Mucosa of rectum (tissue), 2 donors: ENCODE results near the gene DNAJB9.

ENCODE experiments used
- H3K27ac ChIP-seq, 2 donors: one replicate each; pipeline ENCODE4 v1.7.0; 2013; ENCODE audit warnings: inconsistent platforms in 2 of 2, low read depth in 2 of 2, low read length in 2 of 2
- H3K27me3 ChIP-seq, 2 donors: one replicate each; pipeline ENCODE4 v1.7.0; 2013; ENCODE audit warnings: low read length in 2 of 2; ENCODE audit not compliant: control insufficient read depth in 2 of 2, insufficient read depth in 2 of 2
- H3K36me3 ChIP-seq, 2 donors: one replicate each; pipeline ENCODE4 v1.7.0; 2013; ENCODE audit warnings: low read length in 2 of 2; ENCODE audit not compliant: control insufficient read depth in 2 of 2, insufficient read depth in 2 of 2
- H3K4me1 ChIP-seq, 2 donors: one replicate each; pipeline ENCODE4 v1.7.0; 2013; ENCODE audit warnings: low read length in 2 of 2, mild to moderate bottlenecking in 1 of 2; ENCODE audit not compliant: control insufficient read depth in 2 of 2, insufficient read depth in 2 of 2
- H3K4me3 ChIP-seq, 2 donors: one replicate each; pipeline ENCODE4 v1.7.0; 2013; ENCODE audit warnings: low read length in 2 of 2
- H3K9ac ChIP-seq, 2 donors: one replicate each; pipeline ENCODE4 v1.7.0; 2013; ENCODE audit warnings: low read length in 2 of 2, low read depth in 1 of 2, mild to moderate bottlenecking in 1 of 2
- H3K9me3 ChIP-seq, 2 donors: one replicate each; pipeline ENCODE4 v1.7.0; 2013; ENCODE audit warnings: low read length in 2 of 2; ENCODE audit not compliant: control insufficient read depth in 2 of 2
- donor health status: healthy.
- donor health status: Normal muscosa, but diverticular disease.

DNAJB9 gene

DNA sequence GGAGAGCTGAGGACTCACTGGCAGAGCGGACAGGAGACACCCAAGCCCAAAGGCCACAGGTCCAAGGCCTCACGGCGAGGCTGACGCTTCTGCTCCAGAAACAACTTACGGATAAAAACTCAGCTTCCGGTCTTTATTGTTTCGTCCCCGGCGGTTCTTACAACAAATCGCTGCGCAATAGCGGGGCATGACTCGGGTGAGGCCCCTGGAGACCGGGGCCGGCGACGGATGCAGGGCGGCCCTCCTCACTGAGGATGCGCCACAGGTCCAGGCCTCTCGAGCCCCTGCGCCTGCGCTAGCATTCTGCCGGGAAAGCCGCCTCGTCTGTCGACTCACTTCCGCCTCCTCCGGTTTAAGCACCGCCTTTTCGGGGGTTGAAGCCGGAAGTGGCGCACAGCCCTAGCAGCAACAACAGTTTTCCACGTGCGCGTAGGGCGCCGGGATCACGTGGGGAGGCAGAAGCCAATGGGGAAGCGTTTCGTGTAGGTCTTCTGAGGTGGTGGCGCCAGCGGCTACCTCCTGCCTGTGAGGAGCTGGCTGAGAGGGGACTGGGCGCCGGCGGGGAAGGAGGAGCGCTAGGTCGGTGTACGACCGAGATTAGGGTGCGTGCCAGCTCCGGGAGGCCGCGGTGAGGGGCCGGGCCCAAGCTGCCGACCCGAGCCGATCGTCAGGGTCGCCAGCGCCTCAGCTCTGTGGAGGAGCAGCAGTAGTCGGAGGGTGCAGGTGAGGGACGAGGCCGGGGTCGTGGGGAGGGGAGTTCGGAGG, at the start of gene DNAJB9, which contains the start of gene THAP5:
Gene DNAJB9 (plus strand): TSS at position 494 of the 765 bp plus-strand sequence. CDS start 1,853 bp downstream, outside the sequence.
Gene THAP5 (minus strand): TSS at position 326 of the 765 bp plus-strand sequence. CDS start 137 bp downstream, at position 189.
- H3K4me3 ChIP-seq: peak within 1 kb of the TSS; percentile 93 to 98
- H3K9ac ChIP-seq: peak within 1 kb of the TSS; percentile 99
- H3K9me3 ChIP-seq: no peaks in the 10 kb centered on the region
- H3K27me3 ChIP-seq: no peaks in the 10 kb centered on the region
- H3K4me1 ChIP-seq: peaks cover 0 to 12% of the 10 kb centered on the region in 2 donors
- peaks cover 11 to 23% of the 10 kb centered on the region in 2 donors for H3K36me3 ChIP-seq
- H3K27ac ChIP-seq: peak within 1 kb of the TSS; percentile 98 to 99

DNA sequence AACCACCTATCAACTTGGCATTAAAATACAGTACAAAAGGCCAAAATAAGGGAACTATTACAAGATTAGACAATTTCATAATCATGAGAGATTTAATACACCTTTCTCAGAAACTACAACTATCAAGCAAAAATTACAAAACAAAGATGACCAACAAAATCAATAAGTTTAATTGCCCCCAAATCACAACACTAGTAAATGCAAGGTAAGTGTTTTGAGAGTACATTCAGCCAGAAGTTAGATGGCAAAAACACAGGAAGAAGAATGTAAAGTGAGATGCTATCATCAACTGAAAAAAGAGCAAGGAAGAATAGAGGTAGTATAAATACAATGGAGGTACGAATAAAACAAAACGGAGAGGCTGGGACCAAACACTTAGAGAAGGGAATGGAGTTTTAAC, 46.9 kb upstream of the DNAJB9 start:
- no peak overlapping the region for H3K27ac ChIP-seq
- no peaks in the 10 kb centered on the region for H3K9me3 ChIP-seq
- no peaks in the 10 kb centered on the region for H3K27me3 ChIP-seq
- no peak overlapping the region for H3K9ac ChIP-seq
- H3K36me3 ChIP-seq: peaks cover 6 to 9% of the 10 kb centered on the region in 2 donors
- H3K4me1 ChIP-seq: peaks cover 17% of the 10 kb centered on the region in 2 donors
- H3K4me3 ChIP-seq: no peak overlapping the region

GRCh38 chr7:108525327-108525984, 44.2 kb upstream of the DNAJB9 start:
- Histone ChIP-seq H3K27me3 (no peaks in the 10 kb centered on the region), H3K4me1 (peaks cover 17 to 23% of the 10 kb centered on the region in 2 donors), H3K9ac (peak overlapping the region; percentile 96 to 99), H3K4me3 (peak overlapping the region; percentile 85 to 92), H3K27ac (peak overlapping the region; percentile 98 to 99), H3K9me3 (no peaks in the 10 kb centered on the region), H3K36me3 (no peaks in the 10 kb centered on the region)

- Histone ChIP-seq H3K36me3 (no peaks in the 10 kb centered on the region), H3K4me3 (peak within 1 kb of the TSS; percentile 85 to 92), H3K9me3 (no peaks in the 10 kb centered on the region), H3K27me3 (no peaks in the 10 kb centered on the region), H3K9ac (peak within 1 kb of the TSS; percentile 96 to 99), H3K4me1 (peaks cover 17 to 23% of the 10 kb centered on the region in 2 donors), H3K27ac (peak within 1 kb of the TSS; percentile 98 to 99)
Measured at GRCh38 chr7:108525985-108526767, 43.5 kb upstream of the DNAJB9 start, which contains the start of gene PNPLA8. PNPLA8 (minus strand) TSS chr7:108526135; CDS start chr7:108515491, 10,644 bp downstream.

GRCh38 chr7:108526768-108527017, 43.0 kb upstream of the DNAJB9 start:
- no peaks in the 10 kb centered on the region for H3K9me3 ChIP-seq
- H3K4me1 ChIP-seq: peaks cover 17 to 23% of the 10 kb centered on the region in 2 donors
- no peaks in the 10 kb centered on the region for H3K36me3 ChIP-seq
- H3K4me3 ChIP-seq: peak overlapping the region; percentile 85 to 92
- H3K27ac ChIP-seq: peak overlapping the region; percentile 98 to 99
- peak overlapping the region; percentile 95 to 96 for H3K9ac ChIP-seq
- H3K27me3 ChIP-seq: no peaks in the 10 kb centered on the region

DNA sequence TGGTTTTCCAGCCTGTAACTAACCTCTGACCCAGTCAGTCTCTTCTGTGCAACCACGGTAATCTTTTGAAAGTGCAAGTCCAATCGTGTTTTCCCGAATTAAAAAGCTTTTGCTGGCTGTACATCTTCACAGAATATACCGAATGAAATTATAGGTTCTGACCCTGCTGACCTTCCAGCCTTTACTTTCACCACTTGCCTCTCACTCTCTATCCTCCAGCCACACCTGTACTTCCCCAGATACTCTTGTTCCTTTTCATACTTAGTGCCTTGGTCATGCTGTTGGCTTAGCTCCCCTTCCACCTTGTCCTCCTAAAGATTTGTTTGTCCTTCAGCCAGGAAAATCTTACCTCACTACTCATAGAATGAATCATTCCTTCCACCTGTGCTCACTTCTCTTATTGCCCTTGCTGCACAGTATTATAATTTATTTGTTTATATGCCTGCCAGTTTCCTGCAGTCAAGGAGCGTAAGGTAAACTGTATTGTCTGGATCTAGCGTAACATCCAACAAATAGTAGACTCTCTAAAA, 41.4 kb upstream of the DNAJB9 start:
- H3K4me1 ChIP-seq: peaks cover 17 to 23% of the 10 kb centered on the region in 2 donors
- no peaks in the 10 kb centered on the region for H3K9me3 ChIP-seq
- peak overlapping the region; percentile 1 to 38 for H3K9ac ChIP-seq
- no peaks in the 10 kb centered on the region for H3K27me3 ChIP-seq
- no peaks in the 10 kb centered on the region for H3K36me3 ChIP-seq
- H3K4me3 ChIP-seq: peak overlapping the region in 1 of 2 donors; percentile 22
- peak overlapping the region; percentile 56 to 66 for H3K27ac ChIP-seq

DNA sequence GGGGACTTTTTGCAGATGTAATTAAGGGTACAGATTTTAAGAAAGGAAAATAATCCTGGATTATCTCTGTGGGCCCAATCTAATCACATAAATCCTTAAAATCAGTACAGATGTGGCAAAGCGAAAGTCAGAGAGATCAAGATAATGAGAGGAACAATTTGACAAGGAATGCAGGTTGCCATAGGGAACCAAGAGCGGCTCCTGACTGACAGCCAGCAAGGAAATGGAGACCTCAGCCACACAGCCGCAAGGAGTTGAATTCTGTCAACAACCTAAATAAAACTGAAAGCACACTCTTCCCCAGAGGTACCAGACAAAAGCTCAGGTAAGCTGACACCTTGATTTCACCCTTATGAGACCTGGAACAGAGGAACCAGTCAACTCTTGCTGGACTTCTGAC, 40.3 kb upstream of the DNAJB9 start:
- Histone ChIP-seq H3K36me3 (no peaks in the 10 kb centered on the region), H3K27me3 (no peaks in the 10 kb centered on the region), H3K9ac (no peak overlapping the region), H3K9me3 (no peaks in the 10 kb centered on the region), H3K4me3 (no peak overlapping the region), H3K4me1 (peaks cover 17 to 22% of the 10 kb centered on the region in 2 donors), H3K27ac (no peak overlapping the region)

DNA sequence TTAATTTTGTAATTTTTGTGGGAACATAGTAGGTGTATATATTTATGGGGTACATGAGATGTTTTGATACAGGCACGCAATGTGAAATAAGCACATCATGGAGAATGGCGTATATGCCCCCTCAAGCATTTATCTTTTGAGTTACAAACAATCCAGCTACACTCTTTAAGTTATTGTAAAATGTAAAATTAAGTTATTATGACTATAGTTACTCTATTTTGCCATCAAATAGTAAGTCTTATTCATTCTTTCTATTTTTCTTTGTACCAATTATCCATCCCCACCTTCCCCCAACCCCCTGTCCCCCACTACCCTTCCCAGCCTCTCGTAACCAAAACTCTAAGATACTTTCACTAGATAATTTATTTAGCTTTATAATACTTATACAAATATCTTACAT, 36.0 kb upstream of the DNAJB9 start:
- H3K4me1 ChIP-seq: no peaks in the 10 kb centered on the region
- H3K36me3 ChIP-seq: no peaks in the 10 kb centered on the region
- H3K9ac ChIP-seq: no peak overlapping the region
- H3K4me3 ChIP-seq: no peak overlapping the region
- no peak overlapping the region for H3K27ac ChIP-seq
- H3K9me3 ChIP-seq: no peaks in the 10 kb centered on the region
- H3K27me3 ChIP-seq: no peaks in the 10 kb centered on the region

- Histone ChIP-seq H3K36me3 (no peaks in the 10 kb centered on the region), H3K4me3 (no peak overlapping the region), H3K4me1 (no peaks in the 10 kb centered on the region), H3K9me3 (no peaks in the 10 kb centered on the region), H3K27me3 (no peaks in the 10 kb centered on the region), H3K27ac (no peak overlapping the region), H3K9ac (no peak overlapping the region)
Measured at GRCh38 chr7:108535257-108535656, 34.4 kb upstream of the DNAJB9 start.
